Activated naive CD8-positive, alpha-beta T cell treated with anti-CD3 and anti-CD28 coated beads, Interleukin-2, amount 10 ng/mL, durations not matched to agents 7 days and 5 days (primary cell): ENCODE measurements around the gene PDAP1. TPM values are rescaled to one million over a fixed set of nuclear protein-coding genes. Genes with fewer than 3 reads are reported as not detected.
"Not testable (repeated sequence)": the region's sequence is repeated elsewhere in the genome, so short reads cannot be mapped to it uniquely, and the experiment has no call there.

Experiments
- ATAC-seq: fragments of 150-1000 bp; cut with Tn5 transposase; one replicate; pipeline ENCODE4 v1.10.0; 2021; ENCODE audit warnings: low read depth, moderate library complexity
- POLR2A ChIA-PET: fragments of 350-600 bp; sonication (Branson Sonifier 250); formaldehyde crosslinking; loops from one replicate; lab custom pipeline; 2021; ENCODE audit warnings: antibody characterized with exemption; lab: Charles Lee
- DNase-seq: peaks from one replicate; pipeline ENCODE4 v3.0.0; 2021
- H3K27ac Mint-ChIP-seq: one replicate; pipeline ENCODE4 v1.8.0; 2022; ENCODE audit warnings: mild to moderate bottlenecking, mixed read lengths
- H3K27me3 Mint-ChIP-seq: one replicate; pipeline ENCODE4 v1.8.0; 2022; ENCODE audit warnings: mild to moderate bottlenecking, moderate library complexity, mixed read lengths
- H3K36me3 Mint-ChIP-seq: one replicate; pipeline ENCODE4 v1.8.0; 2021; ENCODE audit warnings: mild to moderate bottlenecking, mixed read lengths
- H3K4me1 Mint-ChIP-seq: one replicate; pipeline ENCODE4 v1.8.0; 2021; ENCODE audit warnings: mixed read lengths
- H3K4me3 Mint-ChIP-seq: one replicate; pipeline ENCODE4 v1.8.0; 2022; ENCODE audit warnings: mild to moderate bottlenecking, moderate library complexity, mixed read lengths
- H3K9me3 Mint-ChIP-seq: one replicate; pipeline ENCODE4 v1.8.0; 2021; ENCODE audit warnings: mixed read lengths
- total RNA-seq, 2 experiments: library from RNA; stranded (reverse); gene quantifications; one replicate each; pipeline ENCODE4 v1.2.3, GENCODE V29; 2021

The PDAP1 gene
- total RNA-seq, 2 experiments from 2014 or later = 87.1 to 93.5 TPM

DNA sequence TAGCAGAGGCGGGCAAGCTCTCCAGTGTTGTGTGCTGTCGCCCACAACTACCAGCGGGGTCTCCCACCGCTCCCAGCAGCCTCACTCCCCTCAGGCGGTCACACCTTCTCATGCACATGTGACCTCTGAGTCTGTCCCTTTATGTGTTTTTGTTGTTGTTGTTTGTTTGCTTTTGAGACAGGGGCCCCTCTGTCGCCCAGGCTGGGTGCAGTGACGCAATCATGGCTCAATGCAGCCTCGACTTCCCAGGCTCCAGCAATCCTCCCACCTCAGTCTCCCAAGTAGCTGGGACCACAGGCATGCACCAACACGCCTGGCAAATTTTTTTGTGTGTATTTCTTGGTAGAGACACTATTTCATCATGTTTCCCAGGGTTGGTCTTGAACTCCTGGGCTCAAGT is 31.8 kb upstream of the PDAP1 start:
- Mint-ChIP-seq H3K9me3 (no peaks in the 10 kb centered on the region), H3K4me3 (peak overlapping the region; percentile 100), H3K27ac (no peak overlapping the region), H3K27me3 (no peaks in the 10 kb centered on the region), H3K36me3 (peaks cover 17% of the 10 kb centered on the region), H3K4me1 (peaks cover 27% of the 10 kb centered on the region)
- POLR2A ChIA-PET = interaction anchor here (0.5 to 3.0 kb wide), 3 partner anchors 31 to 64 kb away, joined by 3 to 10 read pairs (median 3); partner anchors contain the start of genes BUD31, PDAP1 and ZNF394
- no peak for DNase-seq
- ATAC-seq = no peak

DNA sequence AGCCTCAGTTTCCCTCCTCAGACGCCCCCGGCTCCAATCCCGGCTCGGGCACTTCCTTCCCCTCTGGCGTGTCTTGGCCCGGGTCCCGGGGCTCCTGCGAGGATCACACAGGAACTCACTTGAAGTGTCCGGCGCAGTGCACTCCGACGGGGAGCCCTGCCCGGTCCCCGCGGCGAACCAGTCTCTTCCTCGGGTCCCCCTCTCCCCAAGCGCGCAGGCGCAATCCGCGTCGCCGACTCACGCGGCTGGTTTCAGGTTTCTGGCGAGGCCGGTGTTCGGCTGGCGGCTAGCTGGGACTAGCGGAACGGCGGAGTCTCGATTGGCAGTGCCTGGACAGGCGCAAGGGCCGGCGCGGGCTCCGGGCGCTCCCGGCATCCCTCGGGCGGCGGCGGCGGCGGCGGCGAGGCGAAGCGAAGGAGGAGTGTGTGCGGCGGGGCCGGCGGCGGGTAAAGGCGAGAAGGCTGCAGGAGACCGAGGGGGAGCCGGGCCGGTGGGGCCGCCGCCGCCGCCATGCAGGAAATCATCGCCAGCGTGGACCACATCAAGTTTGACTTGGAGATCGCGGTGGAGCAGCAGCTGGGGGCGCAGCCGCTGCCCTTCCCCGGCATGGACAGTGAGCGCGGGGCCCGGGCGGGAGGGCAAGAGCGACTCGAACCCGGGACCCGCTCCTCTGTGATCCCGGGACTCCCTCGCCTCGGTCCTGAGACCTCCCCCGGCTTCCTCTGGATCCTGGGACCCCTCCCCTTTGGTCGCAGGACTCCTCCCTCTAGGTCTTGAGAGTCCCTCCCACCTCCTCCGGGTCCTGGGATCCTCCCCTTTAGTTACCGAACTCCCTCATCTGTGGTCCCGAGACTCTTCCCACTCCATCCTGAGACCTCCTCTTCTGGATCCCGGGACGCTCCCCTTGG is 30.4 kb upstream of the PDAP1 start, which contains the start of the genes CPSF4 and PTCD1:
Gene CPSF4, plus strand, starts transcription at position 371 of the 908 bp plus-strand sequence. Its CDS starts 140 bp downstream, at position 511.
Gene PTCD1, minus strand, starts transcription at position 226 of the 908 bp plus-strand sequence. CDS start 3,556 bp downstream, outside the sequence.
- Mint-ChIP-seq H3K9me3 (no peaks in the 10 kb centered on the region), H3K27ac (peak within 1 kb of the TSS; percentile 98), H3K27me3 (no peaks in the 10 kb centered on the region), H3K36me3 (peaks cover 16% of the 10 kb centered on the region), H3K4me3 (peak within 1 kb of the TSS; percentile 100), H3K4me1 (peaks cover 27% of the 10 kb centered on the region)
- ATAC-seq (peak; percentile 91), DNase-seq (peak; percentile 92)
- POLR2A ChIA-PET = interaction anchor here (0.6 to 3.0 kb wide), 15 partner anchors 8 to 699 kb away, joined by 3 to 11 read pairs (median 4); partner anchors contain the start of genes BUD31, ZKSCAN5, ZNF394 and ZNF655

GRCh38 chr7:99437946-99438572 is 29.7 kb upstream of the PDAP1 start:
- Mint-ChIP-seq H3K27me3 (no peaks in the 10 kb centered on the region), H3K36me3 (peaks cover 12% of the 10 kb centered on the region), H3K4me1 (peaks cover 25% of the 10 kb centered on the region), H3K27ac (peak overlapping the region; percentile 98), H3K4me3 (peak overlapping the region; percentile 100), H3K9me3 (no peaks in the 10 kb centered on the region)
- DNase-seq = no peak
- POLR2A ChIA-PET = interaction anchor here (0.6 to 3.0 kb wide), 10 partner anchors 9 to 700 kb away, joined by 3 to 11 read pairs (median 5); partner anchors contain the start of genes BUD31, ZKSCAN5, ZNF394 and ZNF655
- ATAC-seq = peak; percentile 16

DNA sequence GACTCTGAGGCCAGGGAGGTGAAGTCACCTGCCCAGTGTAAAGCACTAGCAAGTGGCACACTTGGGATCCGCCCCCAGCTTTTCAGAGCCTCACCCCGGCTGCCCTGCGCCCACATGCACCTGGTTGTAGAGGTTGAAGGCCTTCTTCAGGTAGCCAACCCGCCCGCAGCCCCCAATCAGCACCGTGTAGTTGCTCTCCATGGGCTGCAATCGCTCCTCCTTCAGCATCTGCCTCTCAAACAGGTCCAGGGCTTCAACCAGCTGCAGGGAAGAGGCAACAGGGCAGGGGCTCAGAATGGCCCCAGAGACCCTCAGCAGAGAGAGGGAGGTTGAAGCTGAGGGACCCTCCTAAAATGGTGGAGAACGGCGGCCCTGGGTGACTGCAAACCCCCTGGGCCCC is 24.8 kb upstream of the PDAP1 start:
- no peak overlapping the region for H3K27ac Mint-ChIP-seq
- no peaks in the 10 kb centered on the region for H3K9me3 Mint-ChIP-seq
- H3K4me1 Mint-ChIP-seq = peaks cover 12% of the 10 kb centered on the region
- no peaks in the 10 kb centered on the region for H3K27me3 Mint-ChIP-seq
- no peak overlapping the region for H3K4me3 Mint-ChIP-seq
- POLR2A ChIA-PET = interaction anchor here (0.7 kb wide), 1 partner anchor 1177 kb away, joined by 4 read pairs; no protein-coding TSS in a partner anchor
- no peak for DNase-seq
- peaks cover 4% of the 10 kb centered on the region for H3K36me3 Mint-ChIP-seq
- no peak for ATAC-seq

DNA sequence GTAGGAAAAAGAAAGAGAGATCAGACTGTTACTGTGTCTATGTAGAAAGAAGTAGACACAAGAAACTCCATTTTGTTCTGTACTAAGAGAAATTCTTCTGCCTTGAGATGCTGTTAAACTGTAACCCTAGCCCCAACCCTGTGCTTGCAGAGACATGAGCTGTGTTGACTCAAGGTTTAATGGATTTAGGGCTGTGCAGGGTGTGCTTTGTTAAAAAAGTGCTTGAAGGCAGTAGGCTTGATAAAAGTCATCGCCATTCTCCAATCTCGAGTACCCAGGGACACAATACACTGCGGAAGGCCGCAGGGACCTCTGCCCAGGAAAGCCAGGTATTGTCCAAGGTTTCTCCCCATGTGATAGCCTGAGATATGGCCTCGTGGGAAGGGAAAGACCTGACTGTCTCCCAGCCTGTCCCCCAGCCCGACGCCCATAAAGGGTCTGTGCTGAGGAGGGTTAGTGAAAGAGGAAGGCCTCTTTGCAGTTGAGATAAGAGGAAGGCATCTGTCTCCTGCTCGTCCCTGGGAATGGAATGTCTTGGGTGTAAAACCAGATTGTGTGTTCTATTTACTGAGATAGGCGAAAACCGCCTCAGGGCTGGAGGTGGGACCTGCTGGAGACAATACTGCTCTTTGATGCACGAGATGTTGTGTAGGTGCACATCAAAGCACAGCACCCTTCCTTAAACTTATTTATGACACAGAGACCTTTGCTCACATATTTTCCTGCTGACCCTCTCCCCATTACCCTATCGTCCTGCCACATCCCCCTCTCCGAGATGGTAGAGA is 23.6 kb upstream of the PDAP1 start:
- not testable (repeated sequence) for H3K36me3 Mint-ChIP-seq, H3K27me3 Mint-ChIP-seq, ATAC-seq, H3K4me1 Mint-ChIP-seq, H3K4me3 Mint-ChIP-seq, H3K9me3 Mint-ChIP-seq, DNase-seq, H3K27ac Mint-ChIP-seq
- POLR2A ChIA-PET = interaction anchor here (0.6 kb wide), 1 partner anchor 9 kb away, joined by 3 read pairs; no protein-coding TSS in a partner anchor

GRCh38 chr7:99429756-99430155 is 21.4 kb upstream of the PDAP1 start:
- H3K4me3 Mint-ChIP-seq = no peak overlapping the region
- no peak for ATAC-seq
- H3K27ac Mint-ChIP-seq = no peak overlapping the region
- H3K27me3 Mint-ChIP-seq = no peaks in the 10 kb centered on the region
- peaks cover 3% of the 10 kb centered on the region for H3K4me1 Mint-ChIP-seq
- POLR2A ChIA-PET = interaction anchor here (0.9 to 2.2 kb wide), 2 partner anchors 9 to 21 kb away, joined by 3 to 10 read pairs; partner anchors contain the start of genes BUD31, CPSF4, PDAP1 and PTCD1
- H3K36me3 Mint-ChIP-seq = peaks cover 6% of the 10 kb centered on the region
- DNase-seq = no peak
- no peaks in the 10 kb centered on the region for H3K9me3 Mint-ChIP-seq

DNA sequence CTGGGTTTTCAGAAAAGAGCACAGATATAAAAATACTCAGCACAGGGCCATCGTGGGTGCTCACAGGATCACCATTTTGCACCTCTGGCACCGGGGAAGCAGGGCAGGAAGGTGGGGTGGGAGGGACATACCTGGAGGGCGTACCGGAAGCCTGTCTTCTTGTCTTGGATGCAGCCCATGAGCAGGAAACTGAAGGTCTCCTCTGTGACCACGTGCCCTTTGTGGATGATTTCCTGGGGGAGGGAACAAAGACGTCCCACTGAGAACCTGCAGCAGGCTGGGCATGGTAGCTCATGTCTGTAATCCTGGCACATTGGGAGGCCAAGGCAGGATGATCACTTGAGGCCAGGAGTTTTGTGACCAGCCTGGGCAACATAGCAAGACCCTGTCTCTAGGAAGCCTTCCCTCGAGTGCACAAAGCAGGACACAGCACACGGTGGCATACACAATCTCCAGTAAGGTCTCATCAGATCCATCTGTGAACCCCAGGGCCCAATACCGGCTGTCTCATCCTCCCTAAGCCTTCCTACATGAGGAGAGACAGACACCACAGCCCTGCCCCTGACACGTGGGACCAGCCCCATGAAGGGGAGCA is 20.7 kb upstream of the PDAP1 start:
- Mint-ChIP-seq H3K4me3 (peak overlapping the region; percentile 19), H3K4me1 (peaks cover 3% of the 10 kb centered on the region), H3K27ac (peak overlapping the region; percentile 62), H3K27me3 (no peaks in the 10 kb centered on the region), H3K9me3 (no peaks in the 10 kb centered on the region), H3K36me3 (peaks cover 5% of the 10 kb centered on the region)
- peak; percentile 85 for ATAC-seq
- POLR2A ChIA-PET = interaction anchor here (2.2 kb wide), 1 partner anchor 9 kb away, joined by 10 read pairs; the partner anchor contains the start of genes CPSF4 and PTCD1
- no peak for DNase-seq

DNA sequence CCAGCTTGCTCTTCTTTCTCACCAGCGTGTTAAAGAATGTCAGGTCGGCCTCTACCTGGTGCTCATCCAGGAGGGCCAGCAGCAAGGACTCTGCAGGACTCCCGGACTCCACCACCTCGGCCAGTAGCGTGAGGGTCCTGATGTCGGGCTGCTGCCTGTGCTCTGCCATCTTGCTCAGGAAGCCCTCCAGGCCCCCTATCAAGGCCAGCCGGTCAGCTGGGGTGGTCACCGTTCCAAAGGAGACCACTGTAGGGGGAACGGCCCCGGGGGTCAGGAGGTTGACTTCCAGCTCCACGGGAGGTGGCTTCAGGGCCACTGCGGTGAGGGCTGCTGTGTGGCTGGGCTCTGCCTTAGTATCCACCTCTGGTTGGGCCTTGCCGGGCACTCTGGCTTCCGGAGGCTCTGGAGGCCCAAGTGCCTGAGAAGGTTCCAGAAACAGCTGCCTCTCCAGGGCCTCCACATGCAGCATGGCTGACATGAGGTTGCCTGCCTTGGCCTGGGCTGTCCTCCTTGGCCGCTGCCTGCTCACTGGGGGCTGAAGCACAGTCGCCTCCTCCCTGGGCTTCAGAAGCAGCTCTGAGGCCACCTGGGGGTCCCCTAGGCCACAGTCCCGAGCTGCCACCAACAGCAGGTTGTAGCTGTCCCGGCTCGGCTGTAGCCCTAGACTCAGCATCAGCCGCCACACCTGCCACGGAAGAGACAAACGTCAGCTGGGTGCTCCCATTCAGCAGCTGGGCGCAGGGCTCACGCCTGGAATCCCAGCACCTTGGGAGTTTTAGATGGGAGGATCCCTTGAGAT is 16.7 kb upstream of the PDAP1 start:
- ATAC-seq (no peak), DNase-seq (no peak)
- H3K4me1 Mint-ChIP-seq = peaks cover 3% of the 10 kb centered on the region
- no peak overlapping the region for H3K4me3 Mint-ChIP-seq
- no peaks in the 10 kb centered on the region for H3K27me3 Mint-ChIP-seq
- no peak overlapping the region for H3K27ac Mint-ChIP-seq
- no peaks in the 10 kb centered on the region for H3K9me3 Mint-ChIP-seq
- POLR2A ChIA-PET = no interaction called here
- peaks cover 5% of the 10 kb centered on the region for H3K36me3 Mint-ChIP-seq

DNA sequence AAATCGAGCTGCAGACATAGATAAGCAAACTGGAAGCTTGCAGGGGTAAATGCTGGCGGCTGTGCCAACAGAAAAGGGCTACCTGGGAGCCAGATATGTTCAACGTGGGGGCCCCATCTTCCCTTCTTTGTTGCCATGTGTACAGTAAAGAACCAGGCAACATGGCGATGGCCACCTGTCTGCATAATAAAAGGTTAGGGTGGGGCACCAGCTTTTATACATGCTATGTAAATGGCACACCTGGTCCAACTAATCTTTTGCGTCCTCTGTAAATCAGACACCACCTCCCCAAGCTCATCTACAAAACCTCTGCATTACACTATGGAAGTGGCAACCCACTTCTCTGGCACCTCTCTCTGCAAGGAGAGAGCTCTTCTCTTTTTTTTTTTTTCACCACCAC is 14.2 kb upstream of the PDAP1 start:
- no peak overlapping the region for H3K27ac Mint-ChIP-seq
- H3K27me3 Mint-ChIP-seq = no peaks in the 10 kb centered on the region
- peaks cover 5% of the 10 kb centered on the region for H3K36me3 Mint-ChIP-seq

GRCh38 chr7:99422186-99422585 is 13.8 kb upstream of the PDAP1 start:
- H3K4me3 Mint-ChIP-seq = no peak overlapping the region
- H3K36me3 Mint-ChIP-seq = peaks cover 9% of the 10 kb centered on the region
- ATAC-seq (no peak), DNase-seq (no peak)
- no peak overlapping the region for H3K27ac Mint-ChIP-seq
- H3K4me1 Mint-ChIP-seq = peaks cover 3% of the 10 kb centered on the region
- no peaks in the 10 kb centered on the region for H3K9me3 Mint-ChIP-seq
- no peaks in the 10 kb centered on the region for H3K27me3 Mint-ChIP-seq
- POLR2A ChIA-PET = interaction anchor here (0.6 to 0.7 kb wide), 3 partner anchors 9 to 443 kb away, joined by 3 to 6 read pairs (median 3); no protein-coding TSS in a partner anchor

More for the DNA sequence above, 14.2 kb upstream of the PDAP1 start:
- no peak for ATAC-seq
- H3K9me3 Mint-ChIP-seq = no peaks in the 10 kb centered on the region
- POLR2A ChIA-PET = interaction anchor here (0.6 to 1.3 kb wide), 4 partner anchors 9 to 443 kb away, joined by 3 to 6 read pairs (median 4); no protein-coding TSS in a partner anchor
- DNase-seq = no peak
- H3K4me3 Mint-ChIP-seq = no peak overlapping the region
- H3K4me1 Mint-ChIP-seq = no peaks in the 10 kb centered on the region

- Mint-ChIP-seq H3K27me3 (no peaks in the 10 kb centered on the region), H3K4me1 (peaks cover 3% of the 10 kb centered on the region), H3K4me3 (no peak overlapping the region), H3K36me3 (peaks cover 17% of the 10 kb centered on the region), H3K9me3 (no peaks in the 10 kb centered on the region), H3K27ac (no peak overlapping the region)
- DNase-seq = no peak
- POLR2A ChIA-PET = interaction anchor here (2.0 kb wide), 1 partner anchor 12 kb away, joined by 10 read pairs; the partner anchor contains the start of genes BUD31 and PDAP1
- ATAC-seq = no peak
These were observed 12.6 kb upstream of the PDAP1 start for GRCh38 chr7:99420986-99421385.
